ENCODE results near the gene NUB1.

- TF ChIP-seq, protein P1, sequence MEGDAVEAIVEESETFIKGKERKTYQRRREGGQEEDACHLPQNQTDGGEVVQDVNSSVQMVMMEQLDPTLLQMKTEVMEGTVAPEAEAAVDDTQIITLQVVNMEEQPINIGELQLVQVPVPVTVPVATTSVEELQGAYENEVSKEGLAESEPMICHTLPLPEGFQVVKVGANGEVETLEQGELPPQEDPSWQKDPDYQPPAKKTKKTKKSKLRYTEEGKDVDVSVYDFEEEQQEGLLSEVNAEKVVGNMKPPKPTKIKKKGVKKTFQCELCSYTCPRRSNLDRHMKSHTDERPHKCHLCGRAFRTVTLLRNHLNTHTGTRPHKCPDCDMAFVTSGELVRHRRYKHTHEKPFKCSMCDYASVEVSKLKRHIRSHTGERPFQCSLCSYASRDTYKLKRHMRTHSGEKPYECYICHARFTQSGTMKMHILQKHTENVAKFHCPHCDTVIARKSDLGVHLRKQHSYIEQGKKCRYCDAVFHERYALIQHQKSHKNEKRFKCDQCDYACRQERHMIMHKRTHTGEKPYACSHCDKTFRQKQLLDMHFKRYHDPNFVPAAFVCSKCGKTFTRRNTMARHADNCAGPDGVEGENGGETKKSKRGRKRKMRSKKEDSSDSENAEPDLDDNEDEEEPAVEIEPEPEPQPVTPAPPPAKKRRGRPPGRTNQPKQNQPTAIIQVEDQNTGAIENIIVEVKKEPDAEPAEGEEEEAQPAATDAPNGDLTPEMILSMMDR (IDR thresholded peaks at IDR 0.05): no peak
- no peak for TF ChIP-seq POLR2A (IDR thresholded peaks at IDR 0.05)
Observed at GRCh38 chr7:151374726-151375125, 33.1 kb downstream of the NUB1 start.
